Neural cell (in vitro differentiated cells): ENCODE measurements around the gene SMARCAD1. TPM values are rescaled to one million over a fixed set of nuclear protein-coding genes. Genes with fewer than 3 reads are reported as not detected.
"Not testable (repeated sequence)": the region's sequence is repeated elsewhere in the genome, so short reads cannot be mapped to it uniquely, and the experiment has no call there.

Source experiments
- H2AFZ ChIP-seq: fragments of 200-600, 300-800 bp; sonication (generic), shearing (Covaris generic); 2 replicates; pipeline ENCODE4 v1.6.0; 2014; ENCODE audit warnings: low read depth, mild to moderate bottlenecking, antibody characterized with exemption, low read length, moderate library complexity
- H3F3A ChIP-seq: fragments of 200-600 bp; shearing (Covaris generic); 2 replicates; pipeline ENCODE4 v1.6.1; 2016; ENCODE audit warnings: mild to moderate bottlenecking, moderate library complexity, mixed read lengths, antibody characterized with exemption, low read length; ENCODE audit not compliant: insufficient read depth, poor library complexity, severe bottlenecking
- H3K27ac ChIP-seq: fragments of 200-600, 300-800 bp; sonication (generic), shearing (Covaris generic); 2 replicates; pipeline ENCODE4 v1.5.1; 2014; ENCODE audit warnings: mild to moderate bottlenecking, low read length, moderate library complexity
- H3K27me3 ChIP-seq: fragments of 300-800, 200-600 bp; sonication (generic), shearing (Covaris generic); 2 replicates; pipeline ENCODE4 v1.6.0; 2014; ENCODE audit warnings: mild to moderate bottlenecking, low read depth, low read length, moderate library complexity; ENCODE audit not compliant: insufficient read depth
- H3K36me3 ChIP-seq: fragments of 300-800, 200-600 bp; sonication (generic), shearing (Covaris generic); 2 replicates; pipeline ENCODE4 v1.5.1; 2014; ENCODE audit warnings: mild to moderate bottlenecking, antibody characterized with exemption, low read length, moderate library complexity; ENCODE audit not compliant: insufficient read depth
- H3K4me2 ChIP-seq: fragments of 300-800, 200-600 bp; sonication (generic), shearing (Covaris generic); 2 replicates; pipeline ENCODE4 v1.6.0; 2014; ENCODE audit warnings: mild to moderate bottlenecking, low read length
- H3K4me3 ChIP-seq: fragments of 300-800, 200-600 bp; sonication (generic), shearing (Covaris generic); 2 replicates; pipeline ENCODE4 v1.5.1; 2014; ENCODE audit warnings: mild to moderate bottlenecking, low read length, moderate library complexity
- H3K79me2 ChIP-seq: fragments of 200-600 bp; shearing (Covaris generic); replicated peaks from 2 replicates; pipeline ENCODE4 v1.6.0; 2014; ENCODE audit warnings: mild to moderate bottlenecking, low read length, moderate library complexity; ENCODE audit not compliant: insufficient read depth
- H3K9ac ChIP-seq: fragments of 300-800, 200-600 bp; sonication (generic), shearing (Covaris generic); 2 replicates; pipeline ENCODE4 v1.6.1; 2016; ENCODE audit warnings: mild to moderate bottlenecking, low read length, mixed read lengths
- H3K9me2 ChIP-seq: fragments of 200-600 bp; shearing (Covaris generic); 2 replicates; pipeline ENCODE4 v1.6.1; 2016; ENCODE audit warnings: mild to moderate bottlenecking, low read length, mixed read lengths; ENCODE audit not compliant: insufficient read depth
- H3K9me3 ChIP-seq: fragments of 200-600, 300-800 bp; sonication (generic), shearing (Covaris generic); 2 replicates; pipeline ENCODE4 v1.6.1; 2016; ENCODE audit warnings: mild to moderate bottlenecking, mixed run types, low read length, moderate library complexity, mixed read lengths
- H4K20me1 ChIP-seq: fragments of 200-600 bp; shearing (Covaris generic); 2 replicates; pipeline ENCODE4 v1.6.1; 2016; ENCODE audit warnings: mild to moderate bottlenecking, mixed run types; ENCODE audit not compliant: insufficient read depth
- CTCF ChIP-seq: fragments of 450-650 bp; IDR thresholded peaks from 2 replicates; pipeline ENCODE4 v1.5.1; 2014; ENCODE audit warnings: antibody characterized with exemption, mild to moderate bottlenecking, moderate library complexity; ENCODE audit not compliant: poor library complexity, severe bottlenecking
- EP300 ChIP-seq: fragments of 450-650 bp; conservative IDR thresholded peaks from 2 replicates; pipeline ENCODE4 v1.6.1; 2014; ENCODE audit warnings: antibody characterized with exemption, mild to moderate bottlenecking, moderate library complexity; ENCODE audit not compliant: poor library complexity, severe bottlenecking
- EZH2 ChIP-seq: fragments of 200-600, 300-800 bp; shearing (Covaris generic), sonication (generic); IDR thresholded peaks from 2 replicates; pipeline ENCODE4 v1.6.1; 2014; ENCODE audit warnings: antibody characterized with exemption, low read length, borderline replicate concordance, mild to moderate bottlenecking; ENCODE audit not compliant: insufficient read depth, poor library complexity, severe bottlenecking
- MXI1 ChIP-seq: fragments of 450-650 bp; conservative IDR thresholded peaks from 2 replicates; pipeline ENCODE4 v1.6.1; 2014; ENCODE audit warnings: antibody characterized with exemption, mild to moderate bottlenecking; ENCODE audit not compliant: poor library complexity, severe bottlenecking
- POLR2AphosphoS5 ChIP-seq: IDR thresholded peaks from 2 replicates; pipeline ENCODE4 v1.6.1; 2012
- RAD21 ChIP-seq: fragments of 450-650 bp; conservative IDR thresholded peaks from 2 replicates; pipeline ENCODE4 v1.6.1; 2014; ENCODE audit warnings: antibody characterized with exemption, mild to moderate bottlenecking, moderate library complexity
- REST ChIP-seq: IDR thresholded peaks from 2 replicates; pipeline ENCODE4 v1.6.1; 2012; ENCODE audit warnings: borderline replicate concordance
- SMC3 ChIP-seq: fragments of 450-650 bp; conservative IDR thresholded peaks from 2 replicates; pipeline ENCODE4 v1.6.1; 2014; ENCODE audit warnings: antibody characterized with exemption, mild to moderate bottlenecking, moderate library complexity; ENCODE audit not compliant: poor library complexity
- TAF1 ChIP-seq: IDR thresholded peaks from 2 replicates; pipeline ENCODE4 v1.6.1; 2012; ENCODE audit warnings: low read depth
- polyA plus RNA-seq: library from polyadenylated mRNA; depleted of rRNA; stranded (reverse); fragments of >200 nt; gene quantifications from 2 replicates; pipeline ENCODE4 v1.2.3, GENCODE V29; 2014

The SMARCAD1 gene
- polyA plus RNA-seq, 1 donor from 2014 or later = 129 TPM

- H2AFZ ChIP-seq = no peak overlapping the region
- H3K4me2 ChIP-seq = no peak overlapping the region
- TF ChIP-seq EP300 (no peak), POLR2AphosphoS5 (no peak), CTCF (peak; percentile 18)
- H3K9me3 ChIP-seq = no peaks in the 10 kb centered on the region
- peaks cover 4% of the 10 kb centered on the region for H3K36me3 ChIP-seq
- H4K20me1 ChIP-seq = no peaks in the 10 kb centered on the region
- no peaks in the 10 kb centered on the region for H3K79me2 ChIP-seq
- no peaks in the 10 kb centered on the region for H3K9me2 ChIP-seq
- H3F3A ChIP-seq = no peaks in the 10 kb centered on the region
- no peak overlapping the region for H3K27ac ChIP-seq
- no peak overlapping the region for H3K9ac ChIP-seq
- no peaks in the 10 kb centered on the region for H3K27me3 ChIP-seq
- H3K4me3 ChIP-seq = no peak overlapping the region
Measured at GRCh38 chr4:94290245-94290644, 82.6 kb downstream of the SMARCAD1 start.

GRCh38 chr4:94293981-94294380, 86.3 kb downstream of the SMARCAD1 start:
- not testable (repeated sequence) for H3K4me2 ChIP-seq, H3K27ac ChIP-seq, H4K20me1 ChIP-seq, H3K27me3 ChIP-seq, H3K4me3 ChIP-seq, H2AFZ ChIP-seq, H3K9me2 ChIP-seq, H3K9ac ChIP-seq, H3K36me3 ChIP-seq, H3K79me2 ChIP-seq, H3F3A ChIP-seq, H3K9me3 ChIP-seq

- not testable (repeated sequence) for H3F3A ChIP-seq, H3K27ac ChIP-seq, H3K79me2 ChIP-seq, H3K9me2 ChIP-seq, H3K4me3 ChIP-seq, H4K20me1 ChIP-seq, H2AFZ ChIP-seq, H3K9ac ChIP-seq, H3K4me2 ChIP-seq, H3K36me3 ChIP-seq, H3K27me3 ChIP-seq, H3K9me3 ChIP-seq
Measured at GRCh38 chr4:94295473-94295872, 87.8 kb downstream of the SMARCAD1 start.

GRCh38 chr4:94298725-94299252, 91.1 kb downstream of the SMARCAD1 start:
- Histone ChIP-seq H3K4me2 (no peak overlapping the region), H3K27ac (no peak overlapping the region), H3K9me2 (no peaks in the 10 kb centered on the region), H2AFZ (no peak overlapping the region), H3K9ac (no peak overlapping the region), H3K27me3 (no peaks in the 10 kb centered on the region), H3K36me3 (no peaks in the 10 kb centered on the region), H3F3A (no peaks in the 10 kb centered on the region), H3K9me3 (no peaks in the 10 kb centered on the region), H3K79me2 (no peaks in the 10 kb centered on the region), H4K20me1 (no peaks in the 10 kb centered on the region), H3K4me3 (no peak overlapping the region)
- TF ChIP-seq TAF1 (no peak), CTCF (no peak), EP300 (no peak), EZH2 (no peak), RAD21 (no peak), POLR2AphosphoS5 (no peak), REST (no peak), SMC3 (no peak), MXI1 (no peak)
